T-helper 2 cell treated with Interferon-gamma antibody and Interleukin-4, amounts not matched to agents 5 μg/mL and 100 μg/mL, for 36 hours (primary cell): ENCODE measurements around the gene UNC45A.

Experiments
- DNase-seq: peaks from one replicate; pipeline ENCODE4 v3.0.0; 2021; ENCODE audit warnings: low spot score
- H3K27ac Mint-ChIP-seq: one replicate; pipeline ENCODE4 v1.8.0; 2021; ENCODE audit warnings: mild to moderate bottlenecking, mixed read lengths
- H3K27me3 Mint-ChIP-seq: one replicate; pipeline ENCODE4 v1.8.0; 2021; ENCODE audit warnings: low read depth, mixed read lengths
- H3K36me3 Mint-ChIP-seq: one replicate; pipeline ENCODE4 v1.8.0; 2021; ENCODE audit warnings: low read depth, mixed read lengths
- H3K4me1 Mint-ChIP-seq: one replicate; pipeline ENCODE4 v1.8.0; 2021; ENCODE audit warnings: low read depth, mixed read lengths
- H3K4me3 Mint-ChIP-seq: one replicate; pipeline ENCODE4 v1.8.0; 2022; ENCODE audit warnings: mild to moderate bottlenecking, moderate library complexity, mixed read lengths
- H3K9me3 Mint-ChIP-seq: one replicate; pipeline ENCODE4 v1.8.0; 2021; ENCODE audit warnings: mixed read lengths

The UNC45A gene

DNA sequence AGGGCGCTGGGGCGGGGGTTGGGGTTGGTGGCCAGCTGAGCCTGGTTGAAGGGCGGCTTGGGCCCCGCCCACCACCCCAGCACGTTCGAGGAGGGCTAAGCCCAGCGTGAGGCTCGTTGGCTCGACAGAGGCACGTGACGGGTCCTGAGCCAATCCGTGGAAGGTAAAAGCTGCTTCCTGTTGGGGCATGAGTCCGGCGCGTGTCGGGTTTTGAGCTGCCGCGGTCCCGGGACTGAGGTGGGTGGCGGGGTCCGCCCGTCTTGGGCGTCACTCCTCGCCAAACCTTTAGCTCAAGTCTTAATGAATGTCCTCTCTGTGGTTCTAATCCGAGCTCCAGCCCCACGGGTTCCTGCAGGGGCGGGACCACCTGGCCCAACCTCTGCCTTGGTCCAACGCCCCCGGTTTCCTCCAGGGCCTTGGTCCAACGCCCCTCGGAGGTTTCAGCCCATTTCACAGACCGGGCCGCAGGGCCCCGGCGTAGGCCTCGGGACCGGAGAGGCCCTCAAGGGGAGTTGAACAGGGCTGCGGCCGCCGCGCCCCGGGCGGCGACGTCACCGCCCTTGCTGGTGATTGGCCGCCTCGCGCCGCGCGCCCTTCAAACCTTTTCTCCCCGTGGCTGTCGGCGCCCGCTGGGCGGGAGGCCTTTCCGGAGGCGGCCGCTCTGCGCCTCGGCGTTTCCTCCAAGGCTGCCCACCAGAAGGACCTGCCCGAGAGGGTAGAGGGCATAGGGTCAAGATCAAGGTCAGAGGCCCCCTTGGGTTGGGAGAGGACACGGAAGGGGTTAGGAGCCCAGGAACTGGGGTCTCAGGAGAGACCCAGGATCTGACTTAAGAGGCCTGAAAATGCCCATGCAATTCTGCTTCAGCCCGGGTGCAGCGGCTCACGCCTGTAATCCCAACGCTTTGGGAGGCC, 19.9 kb downstream of the UNC45A start, which contains the start of gene RCCD1:
Gene RCCD1, plus strand, starts transcription at position 173 of the 912 bp plus-strand sequence. CDS start 1,851 bp downstream, outside the sequence.
- H3K9me3 Mint-ChIP-seq = no peaks in the 10 kb centered on the region
- H3K27me3 Mint-ChIP-seq = no peaks in the 10 kb centered on the region
- H3K27ac Mint-ChIP-seq = peak within 1 kb of the TSS; percentile 97
- peak; percentile 94 for DNase-seq
- H3K4me1 Mint-ChIP-seq = peaks cover 4% of the 10 kb centered on the region
- H3K4me3 Mint-ChIP-seq = peak within 1 kb of the TSS; percentile 90
- H3K36me3 Mint-ChIP-seq = peaks cover 43% of the 10 kb centered on the region

DNA sequence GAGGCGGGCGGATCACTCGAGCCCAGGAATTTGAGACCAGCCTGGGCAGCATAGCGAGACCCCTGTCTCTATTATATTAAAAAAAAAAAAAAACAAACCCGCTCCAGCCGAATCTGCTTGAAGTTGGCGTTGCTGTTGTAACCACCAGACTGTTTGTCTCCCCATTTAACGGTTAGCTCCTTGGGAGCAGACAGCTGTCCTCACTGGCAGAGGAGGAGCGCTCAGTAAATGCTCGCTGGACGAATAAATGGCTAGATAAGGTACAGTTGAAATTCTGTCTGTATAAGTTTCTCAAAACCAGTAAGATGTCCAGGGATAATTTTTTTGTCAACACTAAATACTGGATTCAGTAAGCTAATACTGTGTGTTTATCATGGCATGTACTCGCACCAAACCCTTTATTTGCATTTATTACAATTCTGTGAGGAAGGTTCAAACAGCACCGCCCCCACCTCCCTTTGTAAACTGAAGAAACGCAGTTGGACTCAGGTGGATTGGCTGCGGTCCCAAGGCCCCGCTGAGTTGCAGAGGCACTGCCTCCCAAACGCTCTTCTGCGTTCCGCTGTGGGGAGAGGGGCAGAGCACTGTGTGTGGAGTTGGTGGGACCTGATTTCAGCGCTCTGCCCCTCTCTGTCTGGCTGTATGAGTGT, 20.7 kb downstream of the UNC45A start:
- Mint-ChIP-seq H3K27ac (peak overlapping the region; percentile 97), H3K27me3 (no peaks in the 10 kb centered on the region), H3K4me1 (peaks cover 4% of the 10 kb centered on the region), H3K4me3 (peak overlapping the region; percentile 90), H3K9me3 (no peaks in the 10 kb centered on the region), H3K36me3 (peaks cover 49% of the 10 kb centered on the region)
- no peak for DNase-seq

DNA sequence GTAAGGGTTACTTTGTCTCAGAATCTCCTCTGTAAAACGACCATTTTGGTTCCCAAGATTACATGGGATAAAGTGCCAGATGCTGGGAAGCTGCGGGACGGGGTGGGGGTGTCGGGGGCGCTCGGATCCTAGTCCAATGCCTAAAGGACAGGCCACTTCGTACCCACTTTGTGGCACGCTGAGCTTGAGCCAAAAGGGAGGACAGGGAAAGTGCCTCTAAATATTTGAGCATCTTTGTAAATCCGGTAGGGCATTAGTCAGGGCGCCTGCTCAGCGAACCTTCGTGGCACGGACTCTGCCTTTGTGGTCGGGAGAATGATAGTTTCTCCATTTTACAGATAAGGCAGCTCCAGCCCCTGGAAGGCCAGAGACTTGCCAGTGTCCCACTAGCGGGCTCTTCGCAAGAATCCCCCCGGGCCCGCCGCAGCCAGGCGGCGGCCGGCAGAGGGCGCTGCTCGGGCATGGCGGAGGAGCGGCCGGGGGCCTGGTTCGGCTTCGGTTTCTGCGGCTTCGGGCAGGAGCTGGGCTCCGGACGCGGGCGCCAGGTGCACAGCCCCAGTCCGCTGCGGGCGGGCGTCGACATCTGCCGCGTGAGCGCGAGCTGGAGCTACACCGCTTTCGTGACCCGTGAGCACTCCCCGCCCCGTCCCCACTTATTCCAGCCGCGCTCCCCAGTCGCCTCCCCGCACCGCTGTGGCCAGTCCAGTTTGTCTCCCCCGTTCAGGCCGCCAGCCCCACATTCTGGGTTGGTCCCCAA, 21.4 kb downstream of the UNC45A start:
- H3K27ac Mint-ChIP-seq = peak overlapping the region; percentile 88

GRCh38 chr15:90957031-90957790, 22.1 kb downstream of the UNC45A start:
- Mint-ChIP-seq H3K4me1 (peaks cover 8% of the 10 kb centered on the region), H3K27me3 (no peaks in the 10 kb centered on the region), H3K9me3 (no peaks in the 10 kb centered on the region), H3K27ac (peak overlapping the region; percentile 72), H3K36me3 (peaks cover 51% of the 10 kb centered on the region), H3K4me3 (peak overlapping the region; percentile 67)
- DNase-seq = no peak

More for the DNA sequence above, 21.4 kb downstream of the UNC45A start:
- H3K4me1 Mint-ChIP-seq = peaks cover 8% of the 10 kb centered on the region
- peaks cover 53% of the 10 kb centered on the region for H3K36me3 Mint-ChIP-seq
- peak overlapping the region; percentile 90 for H3K4me3 Mint-ChIP-seq
- H3K27me3 Mint-ChIP-seq = no peaks in the 10 kb centered on the region
- H3K9me3 Mint-ChIP-seq = no peaks in the 10 kb centered on the region
- peak; percentile 35 for DNase-seq

DNA sequence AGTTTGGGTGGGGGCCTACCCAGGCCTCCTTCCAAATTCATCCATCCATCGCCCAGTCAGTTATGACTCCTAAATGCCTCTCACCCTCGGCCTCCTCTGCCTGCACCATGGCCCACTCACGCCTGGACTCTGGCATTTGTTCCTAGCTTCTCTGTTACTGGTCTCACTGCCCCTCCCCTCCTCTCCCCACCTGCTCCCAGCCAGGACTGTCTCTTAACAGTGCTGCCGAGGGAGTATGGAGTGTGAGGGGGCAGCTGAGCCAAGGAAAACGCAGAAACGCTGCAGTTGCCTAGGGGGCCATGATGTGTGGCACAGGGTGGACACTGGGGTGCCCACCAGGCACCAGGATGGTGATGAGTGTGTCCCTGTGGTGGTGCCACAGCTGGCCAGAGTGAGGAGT, 22.7 kb downstream of the UNC45A start:
- Mint-ChIP-seq H3K9me3 (no peaks in the 10 kb centered on the region), H3K4me1 (peaks cover 8% of the 10 kb centered on the region), H3K4me3 (peak overlapping the region; percentile 67), H3K27me3 (no peaks in the 10 kb centered on the region), H3K27ac (peak overlapping the region; percentile 72), H3K36me3 (peaks cover 53% of the 10 kb centered on the region)
- DNase-seq = no peak

DNA sequence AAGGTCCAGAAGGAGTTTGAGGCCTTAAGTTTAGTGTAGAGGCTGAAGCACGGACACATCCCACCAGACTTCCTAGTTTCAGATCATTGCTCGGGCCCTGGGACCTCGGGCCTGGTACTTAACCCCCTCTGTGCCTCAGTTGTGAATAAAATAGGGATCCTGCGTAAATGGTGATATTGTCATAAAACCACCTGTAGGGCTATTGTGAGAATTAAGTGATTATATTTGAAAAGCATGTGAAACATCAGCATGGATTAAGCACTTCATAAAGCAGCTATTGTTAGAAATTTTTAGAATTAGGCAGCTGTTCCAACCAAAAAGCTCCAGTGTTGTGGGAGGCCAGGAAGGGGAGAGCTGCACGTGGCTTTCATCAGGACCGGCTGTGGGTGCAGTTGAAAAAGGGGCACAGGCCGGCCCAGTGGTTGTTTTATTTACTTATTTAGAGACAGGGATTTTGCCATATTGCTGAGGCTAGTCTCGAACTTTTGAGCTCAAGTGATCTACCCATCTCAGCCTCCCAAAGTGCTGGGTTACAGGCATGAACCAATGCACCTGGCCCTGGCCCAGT, 24.0 kb downstream of the UNC45A start:
- Mint-ChIP-seq H3K27me3 (no peaks in the 10 kb centered on the region), H3K4me1 (peaks cover 8% of the 10 kb centered on the region), H3K9me3 (no peaks in the 10 kb centered on the region), H3K36me3 (peaks cover 52% of the 10 kb centered on the region), H3K4me3 (no peak overlapping the region), H3K27ac (no peak overlapping the region)
- no peak for DNase-seq

GRCh38 chr15:90959894-90960293, 24.8 kb downstream of the UNC45A start:
- Mint-ChIP-seq H3K4me1 (peaks cover 8% of the 10 kb centered on the region), H3K27me3 (no peaks in the 10 kb centered on the region), H3K27ac (no peak overlapping the region), H3K36me3 (peaks cover 55% of the 10 kb centered on the region), H3K9me3 (no peaks in the 10 kb centered on the region), H3K4me3 (no peak overlapping the region)
- no peak for DNase-seq

GRCh38 chr15:90960298-90961091, 25.4 kb downstream of the UNC45A start:
- no peak for DNase-seq
- no peaks in the 10 kb centered on the region for H3K9me3 Mint-ChIP-seq
- peaks cover 8% of the 10 kb centered on the region for H3K4me1 Mint-ChIP-seq
- no peak overlapping the region for H3K4me3 Mint-ChIP-seq
- H3K36me3 Mint-ChIP-seq = peaks cover 61% of the 10 kb centered on the region
- H3K27me3 Mint-ChIP-seq = no peaks in the 10 kb centered on the region
- no peak overlapping the region for H3K27ac Mint-ChIP-seq

DNA sequence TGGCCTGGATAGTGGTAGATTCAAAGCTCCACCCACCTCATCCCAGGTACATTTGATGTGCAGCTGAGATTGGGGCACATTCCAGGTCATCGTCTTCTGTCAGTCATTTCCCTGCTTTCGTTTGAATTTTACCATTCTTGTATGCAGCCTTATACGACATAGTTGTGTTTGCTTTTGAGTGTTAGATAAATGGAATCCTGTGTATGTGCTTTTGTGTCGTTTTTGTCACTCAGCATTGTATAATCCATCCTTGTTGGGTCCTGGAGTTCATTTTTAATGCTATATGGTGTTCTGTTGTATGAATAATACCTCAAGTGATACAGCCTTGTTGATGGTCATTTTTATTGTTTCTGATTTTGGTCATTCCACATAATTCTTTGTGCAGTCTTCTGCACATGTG, 26.9 kb downstream of the UNC45A start:
- Mint-ChIP-seq H3K27ac (no peak overlapping the region), H3K4me1 (peaks cover 8% of the 10 kb centered on the region), H3K27me3 (no peaks in the 10 kb centered on the region), H3K36me3 (peaks cover 65% of the 10 kb centered on the region), H3K9me3 (no peaks in the 10 kb centered on the region), H3K4me3 (no peak overlapping the region)
- DNase-seq = no peak

DNA sequence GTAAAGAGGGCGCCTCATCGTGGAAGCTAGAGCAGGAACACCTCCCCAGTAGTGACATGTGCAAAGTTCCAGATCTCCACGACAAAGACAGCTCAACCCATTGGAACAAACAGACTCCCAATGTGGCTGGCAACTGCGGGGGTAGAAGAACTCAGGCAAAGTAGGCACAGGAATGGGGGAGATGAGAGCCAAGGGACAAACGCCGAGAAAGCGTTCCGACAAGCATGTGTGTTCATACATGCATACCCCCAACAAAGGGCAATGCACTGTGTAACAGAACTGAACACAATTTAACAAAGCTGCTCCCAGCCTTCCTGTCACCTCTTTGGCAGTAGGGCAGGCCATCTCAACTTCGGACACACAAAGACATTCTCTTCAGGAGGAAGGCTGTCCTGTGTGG, 31.2 kb downstream of the UNC45A start:
- H3K27me3 Mint-ChIP-seq = no peaks in the 10 kb centered on the region
- peaks cover 2% of the 10 kb centered on the region for H3K4me1 Mint-ChIP-seq
- no peaks in the 10 kb centered on the region for H3K9me3 Mint-ChIP-seq
- DNase-seq = no peak
- H3K36me3 Mint-ChIP-seq = peaks cover 75% of the 10 kb centered on the region
- H3K27ac Mint-ChIP-seq = no peak overlapping the region
- H3K4me3 Mint-ChIP-seq = no peak overlapping the region

DNA sequence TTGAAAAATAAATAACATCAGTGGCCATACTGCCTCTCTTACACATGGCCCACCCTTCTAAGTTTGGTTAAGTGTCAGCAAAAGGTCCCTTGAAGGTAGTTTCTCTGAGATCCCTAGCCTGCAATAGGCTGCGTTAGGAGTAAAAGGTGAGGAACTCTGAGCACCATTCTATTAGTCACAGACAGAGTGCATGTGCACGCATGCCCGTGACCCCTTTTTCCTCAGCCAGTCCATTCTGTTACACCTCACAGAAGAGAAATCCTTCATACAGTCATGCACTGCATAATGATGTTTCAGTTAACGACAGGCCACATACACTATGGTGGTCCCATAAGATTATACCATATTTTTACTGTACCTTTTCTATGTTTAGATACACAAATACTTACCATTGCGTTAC, 32.1 kb downstream of the UNC45A start:
- no peaks in the 10 kb centered on the region for H3K27me3 Mint-ChIP-seq
- H3K36me3 Mint-ChIP-seq = peaks cover 69% of the 10 kb centered on the region
- no peak for DNase-seq
- peaks cover 2% of the 10 kb centered on the region for H3K4me1 Mint-ChIP-seq
- no peaks in the 10 kb centered on the region for H3K9me3 Mint-ChIP-seq
- H3K27ac Mint-ChIP-seq = no peak overlapping the region
- H3K4me3 Mint-ChIP-seq = no peak overlapping the region

DNA sequence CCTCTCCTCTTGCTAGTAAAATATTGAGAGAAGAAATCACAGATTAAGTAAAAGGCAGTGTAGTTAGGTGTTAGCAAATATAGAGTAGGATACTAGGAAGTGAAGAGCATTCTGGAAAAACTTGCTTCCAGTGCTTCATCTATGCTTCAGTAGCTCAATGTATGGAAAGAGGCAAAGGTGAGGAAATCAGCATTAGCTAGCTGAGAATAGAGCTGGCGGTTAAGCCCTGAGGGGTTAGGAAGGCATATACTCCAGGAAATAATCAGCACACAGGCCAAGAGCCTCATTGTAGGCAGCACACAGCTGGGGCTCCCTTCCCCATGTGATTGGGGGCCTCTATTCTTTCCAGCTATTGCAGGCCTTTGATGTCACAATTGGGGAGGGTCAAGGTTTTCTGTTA, 33.3 kb downstream of the UNC45A start:
- H3K4me1 Mint-ChIP-seq = no peaks in the 10 kb centered on the region
- no peak overlapping the region for H3K4me3 Mint-ChIP-seq
- peaks cover 68% of the 10 kb centered on the region for H3K36me3 Mint-ChIP-seq
- no peak for DNase-seq
- no peaks in the 10 kb centered on the region for H3K27me3 Mint-ChIP-seq
- H3K9me3 Mint-ChIP-seq = no peaks in the 10 kb centered on the region
- no peak overlapping the region for H3K27ac Mint-ChIP-seq
